Gastrocnemius medialis (tissue), 4 donors: Measurements from ENCODE around the gene TMEM92.

ENCODE experiments used
- CTCF ChIP-seq, 5 experiments: fragments of 450-650 bp in 3 of 5; fragments of 200-600 bp in 2 of 5; sonication (generic) in 2 of 5; IDR thresholded peaks in 4 of 5; conservative IDR thresholded peaks in 1 of 5; 1 replicate in 4 of 5; 2 replicates in 1 of 5; pipeline ENCODE4 v1.5.1; 2016 to 2019; ENCODE audit warnings: antibody characterized with exemption in 5 of 5, mild to moderate bottlenecking in 3 of 5, moderate library complexity in 3 of 5
- POLR2A ChIP-seq, 2 donors: fragments of 450-650 bp; IDR thresholded peaks; one replicate each; pipeline ENCODE4 v1.6.1; 2017; ENCODE audit warnings: antibody characterized with exemption in 2 of 2, mild to moderate bottlenecking in 2 of 2, moderate library complexity in 2 of 2

- TF ChIP-seq CTCF (IDR thresholded peaks at IDR 0.05 in 4 of 5, conservative IDR thresholded peaks at IDR 0.05 in 1 of 5) (no peak), POLR2A (IDR thresholded peaks at IDR 0.05) (no peak)
These were observed 8.5 kb upstream of the TMEM92 start for GRCh38 chr17:50265690-50266315.
